ENCODE data around the gene NTF4.

The NTF4 gene

GRCh38 chr19:49064768-49065611 is at the start of gene NTF4:
NTF4 (minus strand) TSS chr19:49064818; CDS start chr19:49061997, 2,821 bp downstream.
- FAIRE-seq = no peak

GRCh38 chr19:49113762-49114629 is 49.4 kb upstream of the NTF4 start, which contains the start of gene LIN7B:
LIN7B (plus strand) TSS chr19:49114370; CDS start chr19:49114405, 35 bp downstream.
- no peak for FAIRE-seq

GRCh38 chr19:49111218-49111998 is 46.8 kb upstream of the NTF4 start:
- no peak for FAIRE-seq

- no peak for FAIRE-seq
Measured at GRCh38 chr19:49110567-49110966, 45.9 kb upstream of the NTF4 start.

- FAIRE-seq = no peak
Measured at GRCh38 chr19:49109569-49110233, 45.1 kb upstream of the NTF4 start.

- no peak for FAIRE-seq
Measured at GRCh38 chr19:49109051-49109450, 44.4 kb upstream of the NTF4 start.

- no peak for FAIRE-seq
Measured at GRCh38 chr19:49107625-49108459, 43.2 kb upstream of the NTF4 start.

- FAIRE-seq = no peak
Measured at GRCh38 chr19:49106648-49107135, 42.1 kb upstream of the NTF4 start.

GRCh38 chr19:49104229-49104864 is 39.7 kb upstream of the NTF4 start:
- no peak for FAIRE-seq

- no peak for FAIRE-seq
Measured at GRCh38 chr19:49103331-49104085, 38.9 kb upstream of the NTF4 start.

- no peak for FAIRE-seq
Measured at GRCh38 chr19:49102303-49102702, 37.7 kb upstream of the NTF4 start.

GRCh38 chr19:49101160-49101559 is 36.5 kb upstream of the NTF4 start:
- no peak for FAIRE-seq

- no peak for FAIRE-seq
Measured at GRCh38 chr19:49098795-49099194, 34.2 kb upstream of the NTF4 start.

- no peak for FAIRE-seq
Measured at GRCh38 chr19:49097453-49098288, 33.1 kb upstream of the NTF4 start.

GRCh38 chr19:49094505-49095482 is 30.2 kb upstream of the NTF4 start:
- FAIRE-seq = no peak

GRCh38 chr19:49092686-49093085 is 28.1 kb upstream of the NTF4 start:
- FAIRE-seq = no peak

- no peak for FAIRE-seq
Measured at GRCh38 chr19:49091391-49092038, 26.9 kb upstream of the NTF4 start.

Measured in colon (tissue), 2 donors.